RWPE1 (cell line): ENCODE data around the gene CLIC6.

ENCODE experiments used
- CTCF ChIA-PET: fragments of 350-600 bp; sonication (Branson Sonifier 250); formaldehyde crosslinking; extraction: SDS; loops from one replicate; lab custom pipeline; 2021; lab: Yijun Ruan, JAX
- POLR2A ChIA-PET: fragments of 400-600 bp; formaldehyde crosslinking; extraction: SDS; loops from one replicate; lab custom pipeline; 2020; ENCODE audit warnings: antibody characterized with exemption; ENCODE audit not compliant: low non-redundant PET; lab: Yijun Ruan, JAX
- DNase-seq: peaks from one replicate; pipeline ENCODE4 v3.0.0; 2012; ENCODE audit warnings: low spot score
- H3K27ac ChIP-seq: fragments of 450-650 bp; 2 replicates; pipeline ENCODE4 v1.5.1; 2017
- CTCF ChIP-seq: fragments of 450-650 bp; conservative IDR thresholded peaks from 2 replicates; pipeline ENCODE4 v1.5.1; 2017; ENCODE audit warnings: low read depth, mild to moderate bottlenecking

The CLIC6 gene

GRCh38 chr21:34668803-34669148 lies at the start of gene CLIC6:
TSS of gene CLIC6 (plus strand) at chr21:34668994. CDS start at chr21:34669389, 395 bp downstream.
- DNase-seq, result no peak
- no peak within 1 kb of the TSS for H3K27ac ChIP-seq
- POLR2A ChIA-PET, result no interaction called here
- no peak for TF ChIP-seq CTCF
- CTCF ChIA-PET, result no interaction called here

GRCh38 chr21:34619841-34620665 lies 48.7 kb upstream of the CLIC6 start:
- no peak overlapping the region for H3K27ac ChIP-seq
- CTCF ChIA-PET, result interaction anchor here (1.7 kb wide), 1 partner anchor 17 kb away, joined by 6 read pairs; no protein-coding TSS in a partner anchor
- POLR2A ChIA-PET, result no interaction called here
- no peak for TF ChIP-seq CTCF
- DNase-seq, result no peak

GRCh38 chr21:34621434-34622350 lies 47.1 kb upstream of the CLIC6 start:
- CTCF ChIA-PET, result interaction anchor here (1.7 kb wide), 1 partner anchor 19 kb away, joined by 6 read pairs; no protein-coding TSS in a partner anchor
- no peak for TF ChIP-seq CTCF
- no peak overlapping the region for H3K27ac ChIP-seq
- no peak for DNase-seq
- POLR2A ChIA-PET, result no interaction called here

GRCh38 chr21:34623516-34623915 lies 45.3 kb upstream of the CLIC6 start:
- no peak overlapping the region for H3K27ac ChIP-seq
- ChIA-PET POLR2A (no interaction called here), CTCF (no interaction called here)
- TF ChIP-seq CTCF, result no peak
- DNase-seq, result no peak

GRCh38 chr21:34625030-34625593 lies 43.7 kb upstream of the CLIC6 start:
- no peak for TF ChIP-seq CTCF
- DNase-seq, result no peak
- H3K27ac ChIP-seq, result no peak overlapping the region
- CTCF ChIA-PET, result no interaction called here
- POLR2A ChIA-PET, result no interaction called here

GRCh38 chr21:34626131-34626530 lies 42.7 kb upstream of the CLIC6 start:
- no peak for DNase-seq
- H3K27ac ChIP-seq, result no peak overlapping the region
- POLR2A ChIA-PET, result no interaction called here
- no peak for TF ChIP-seq CTCF
- CTCF ChIA-PET, result no interaction called here
